Measurements from ENCODE around the gene EDN3.

EDN3 gene

DNA sequence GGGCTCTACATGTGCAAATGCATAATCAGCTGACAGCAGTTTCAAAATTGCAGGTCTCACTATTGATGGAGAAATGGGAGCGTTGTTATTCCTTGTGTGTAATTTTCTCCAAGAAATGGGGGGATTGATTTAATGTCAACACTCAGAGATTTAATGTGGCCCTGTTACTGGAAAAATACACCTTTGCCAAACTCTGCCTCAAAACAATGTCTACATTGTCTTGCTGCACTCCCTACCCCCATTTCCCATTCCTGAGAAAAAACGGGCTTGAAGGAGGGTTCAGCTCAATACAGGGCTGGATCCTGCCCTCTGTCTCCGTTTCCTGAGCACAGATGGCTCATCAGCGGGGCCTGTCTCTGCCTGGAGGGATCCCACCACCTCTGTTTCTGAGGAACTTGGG is 18.4 kb downstream of the EDN3 start:
- TF ChIP-seq PPARA (CRISPR knock-in tag; IDR thresholded peaks at IDR 0.05; ENCODE audit: borderline replicate concordance) (no peak), ZNF8 (CRISPR knock-in tag; IDR thresholded peaks at IDR 0.05) (no peak), OSR1 (CRISPR knock-in tag; IDR thresholded peaks at IDR 0.05) (no peak), ZC3H10 (CRISPR knock-in tag; IDR thresholded peaks at IDR 0.05) (no peak), TCF4 (CRISPR knock-in tag; IDR thresholded peaks at IDR 0.05; ENCODE audit: borderline replicate concordance) (no peak), ZNF565 (CRISPR knock-in tag; conservative IDR thresholded peaks at IDR 0.05; ENCODE audit: low read depth) (no peak), ZNF70 (CRISPR knock-in tag; IDR thresholded peaks at IDR 0.05) (no peak), ZFP30 (CRISPR knock-in tag; IDR thresholded peaks at IDR 0.05) (no peak), CSDC2 (CRISPR knock-in tag; IDR thresholded peaks at IDR 0.05) (no peak), GLIS3 (CRISPR knock-in tag; IDR thresholded peaks at IDR 0.05) (no peak), SNAI2 (CRISPR knock-in tag; IDR thresholded peaks at IDR 0.05) (no peak)
- TF ChIP-seq, protein P1, sequence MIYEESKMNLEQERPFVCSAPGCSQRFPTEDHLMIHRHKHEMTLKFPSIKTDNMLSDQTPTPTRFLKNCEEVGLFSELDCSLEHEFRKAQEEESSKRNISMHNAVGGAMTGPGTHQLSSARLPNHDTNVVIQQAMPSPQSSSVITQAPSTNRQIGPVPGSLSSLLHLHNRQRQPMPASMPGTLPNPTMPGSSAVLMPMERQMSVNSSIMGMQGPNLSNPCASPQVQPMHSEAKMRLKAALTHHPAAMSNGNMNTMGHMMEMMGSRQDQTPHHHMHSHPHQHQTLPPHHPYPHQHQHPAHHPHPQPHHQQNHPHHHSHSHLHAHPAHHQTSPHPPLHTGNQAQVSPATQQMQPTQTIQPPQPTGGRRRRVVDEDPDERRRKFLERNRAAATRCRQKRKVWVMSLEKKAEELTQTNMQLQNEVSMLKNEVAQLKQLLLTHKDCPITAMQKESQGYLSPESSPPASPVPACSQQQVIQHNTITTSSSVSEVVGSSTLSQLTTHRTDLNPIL (CRISPR knock-in tag; IDR thresholded peaks at IDR 0.05; ENCODE audit: low read depth), result no peak
- TF ChIP-seq, protein P2, sequence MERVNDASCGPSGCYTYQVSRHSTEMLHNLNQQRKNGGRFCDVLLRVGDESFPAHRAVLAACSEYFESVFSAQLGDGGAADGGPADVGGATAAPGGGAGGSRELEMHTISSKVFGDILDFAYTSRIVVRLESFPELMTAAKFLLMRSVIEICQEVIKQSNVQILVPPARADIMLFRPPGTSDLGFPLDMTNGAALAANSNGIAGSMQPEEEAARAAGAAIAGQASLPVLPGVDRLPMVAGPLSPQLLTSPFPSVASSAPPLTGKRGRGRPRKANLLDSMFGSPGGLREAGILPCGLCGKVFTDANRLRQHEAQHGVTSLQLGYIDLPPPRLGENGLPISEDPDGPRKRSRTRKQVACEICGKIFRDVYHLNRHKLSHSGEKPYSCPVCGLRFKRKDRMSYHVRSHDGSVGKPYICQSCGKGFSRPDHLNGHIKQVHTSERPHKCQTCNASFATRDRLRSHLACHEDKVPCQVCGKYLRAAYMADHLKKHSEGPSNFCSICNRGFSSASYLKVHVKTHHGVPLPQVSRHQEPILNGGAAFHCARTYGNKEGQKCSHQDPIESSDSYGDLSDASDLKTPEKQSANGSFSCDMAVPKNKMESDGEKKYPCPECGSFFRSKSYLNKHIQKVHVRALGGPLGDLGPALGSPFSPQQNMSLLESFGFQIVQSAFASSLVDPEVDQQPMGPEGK (CRISPR knock-in tag; IDR thresholded peaks at IDR 0.05; ENCODE audit: borderline replicate concordance), result no peak
- TF ChIP-seq, protein P3, sequence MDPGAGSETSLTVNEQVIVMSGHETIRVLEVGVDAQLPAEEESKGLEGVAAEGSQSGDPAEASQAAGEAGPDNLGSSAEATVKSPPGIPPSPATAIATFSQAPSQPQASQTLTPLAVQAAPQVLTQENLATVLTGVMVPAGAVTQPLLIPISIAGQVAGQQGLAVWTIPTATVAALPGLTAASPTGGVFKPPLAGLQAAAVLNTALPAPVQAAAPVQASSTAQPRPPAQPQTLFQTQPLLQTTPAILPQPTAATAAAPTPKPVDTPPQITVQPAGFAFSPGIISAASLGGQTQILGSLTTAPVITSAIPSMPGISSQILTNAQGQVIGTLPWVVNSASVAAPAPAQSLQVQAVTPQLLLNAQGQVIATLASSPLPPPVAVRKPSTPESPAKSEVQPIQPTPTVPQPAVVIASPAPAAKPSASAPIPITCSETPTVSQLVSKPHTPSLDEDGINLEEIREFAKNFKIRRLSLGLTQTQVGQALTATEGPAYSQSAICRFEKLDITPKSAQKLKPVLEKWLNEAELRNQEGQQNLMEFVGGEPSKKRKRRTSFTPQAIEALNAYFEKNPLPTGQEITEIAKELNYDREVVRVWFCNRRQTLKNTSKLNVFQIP (CRISPR knock-in tag; IDR thresholded peaks at IDR 0.05; ENCODE audit: borderline replicate concordance, low read depth), result no peak

DNA sequence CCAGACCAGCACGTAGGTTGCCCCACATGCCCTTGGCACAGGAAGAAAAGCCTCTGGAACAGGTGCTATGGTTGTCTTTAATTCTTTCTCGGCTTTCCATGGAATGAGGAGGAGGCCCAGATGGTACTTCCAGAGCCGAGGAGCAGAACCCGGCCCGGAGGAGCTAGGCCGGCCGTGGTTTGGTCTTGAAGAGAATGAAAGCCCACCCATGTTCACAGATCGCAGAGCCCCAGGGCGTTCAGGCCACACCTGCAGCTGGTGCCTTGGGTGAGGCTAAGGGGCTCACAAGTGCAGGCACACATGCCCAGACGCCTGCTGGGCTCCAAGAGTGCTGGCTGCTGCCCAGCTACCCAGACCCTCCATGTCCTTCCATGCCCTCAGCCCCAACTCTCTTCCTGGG is 20.0 kb downstream of the EDN3 start:
- no peak for ATAC-seq
- no peak for TF ChIP-seq ARNTL (CRISPR knock-in tag; IDR thresholded peaks at IDR 0.05; ENCODE audit: borderline replicate concordance, low read depth)
- TF ChIP-seq OSR1 (CRISPR knock-in tag; IDR thresholded peaks at IDR 0.05), result no peak
- TF ChIP-seq, protein P4, sequence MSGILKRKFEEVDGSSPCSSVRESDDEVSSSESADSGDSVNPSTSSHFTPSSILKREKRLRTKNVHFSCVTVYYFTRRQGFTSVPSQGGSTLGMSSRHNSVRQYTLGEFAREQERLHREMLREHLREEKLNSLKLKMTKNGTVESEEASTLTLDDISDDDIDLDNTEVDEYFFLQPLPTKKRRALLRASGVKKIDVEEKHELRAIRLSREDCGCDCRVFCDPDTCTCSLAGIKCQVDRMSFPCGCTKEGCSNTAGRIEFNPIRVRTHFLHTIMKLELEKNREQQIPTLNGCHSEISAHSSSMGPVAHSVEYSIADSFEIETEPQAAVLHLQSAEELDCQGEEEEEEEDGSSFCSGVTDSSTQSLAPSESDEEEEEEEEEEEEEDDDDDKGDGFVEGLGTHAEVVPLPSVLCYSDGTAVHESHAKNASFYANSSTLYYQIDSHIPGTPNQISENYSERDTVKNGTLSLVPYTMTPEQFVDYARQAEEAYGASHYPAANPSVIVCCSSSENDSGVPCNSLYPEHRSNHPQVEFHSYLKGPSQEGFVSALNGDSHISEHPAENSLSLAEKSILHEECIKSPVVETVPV (CRISPR knock-in tag; IDR thresholded peaks at IDR 0.05), result no peak
- TF ChIP-seq CSDC2 (CRISPR knock-in tag; IDR thresholded peaks at IDR 0.05), result no peak
- TF ChIP-seq ZC3H10 (CRISPR knock-in tag; IDR thresholded peaks at IDR 0.05), result no peak
- no peak for TF ChIP-seq ZFP3 (CRISPR knock-in tag; IDR thresholded peaks at IDR 0.05)
- TF ChIP-seq ZNF8 (CRISPR knock-in tag; IDR thresholded peaks at IDR 0.05), result no peak
- TF ChIP-seq, protein P5, sequence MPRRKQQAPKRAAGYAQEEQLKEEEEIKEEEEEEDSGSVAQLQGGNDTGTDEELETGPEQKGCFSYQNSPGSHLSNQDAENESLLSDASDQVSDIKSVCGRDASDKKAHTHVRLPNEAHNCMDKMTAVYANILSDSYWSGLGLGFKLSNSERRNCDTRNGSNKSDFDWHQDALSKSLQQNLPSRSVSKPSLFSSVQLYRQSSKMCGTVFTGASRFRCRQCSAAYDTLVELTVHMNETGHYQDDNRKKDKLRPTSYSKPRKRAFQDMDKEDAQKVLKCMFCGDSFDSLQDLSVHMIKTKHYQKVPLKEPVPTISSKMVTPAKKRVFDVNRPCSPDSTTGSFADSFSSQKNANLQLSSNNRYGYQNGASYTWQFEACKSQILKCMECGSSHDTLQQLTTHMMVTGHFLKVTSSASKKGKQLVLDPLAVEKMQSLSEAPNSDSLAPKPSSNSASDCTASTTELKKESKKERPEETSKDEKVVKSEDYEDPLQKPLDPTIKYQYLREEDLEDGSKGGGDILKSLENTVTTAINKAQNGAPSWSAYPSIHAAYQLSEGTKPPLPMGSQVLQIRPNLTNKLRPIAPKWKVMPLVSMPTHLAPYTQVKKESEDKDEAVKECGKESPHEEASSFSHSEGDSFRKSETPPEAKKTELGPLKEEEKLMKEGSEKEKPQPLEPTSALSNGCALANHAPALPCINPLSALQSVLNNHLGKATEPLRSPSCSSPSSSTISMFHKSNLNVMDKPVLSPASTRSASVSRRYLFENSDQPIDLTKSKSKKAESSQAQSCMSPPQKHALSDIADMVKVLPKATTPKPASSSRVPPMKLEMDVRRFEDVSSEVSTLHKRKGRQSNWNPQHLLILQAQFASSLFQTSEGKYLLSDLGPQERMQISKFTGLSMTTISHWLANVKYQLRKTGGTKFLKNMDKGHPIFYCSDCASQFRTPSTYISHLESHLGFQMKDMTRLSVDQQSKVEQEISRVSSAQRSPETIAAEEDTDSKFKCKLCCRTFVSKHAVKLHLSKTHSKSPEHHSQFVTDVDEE (CRISPR knock-in tag; IDR thresholded peaks at IDR 0.05), result no peak
- no peak for TF ChIP-seq GLIS3 (CRISPR knock-in tag; IDR thresholded peaks at IDR 0.05)
- no peak for TF ChIP-seq ESRRG (CRISPR knock-in tag; IDR thresholded peaks at IDR 0.05)
- TF ChIP-seq BACH2 (CRISPR knock-in tag; IDR thresholded peaks at IDR 0.05; ENCODE audit: borderline replicate concordance), result no peak
- TF ChIP-seq TOX (CRISPR knock-in tag; IDR thresholded peaks at IDR 0.05; ENCODE audit: borderline replicate concordance), result no peak
- TF ChIP-seq RARB (CRISPR knock-in tag; IDR thresholded peaks at IDR 0.05), result no peak
- no peak for TF ChIP-seq PPARA (CRISPR knock-in tag; IDR thresholded peaks at IDR 0.05; ENCODE audit: borderline replicate concordance)

More for the DNA sequence above, 18.4 kb downstream of the EDN3 start:
- ATAC-seq, result no peak

All from SK-N-SH treated with all-trans-retinoic acid at 6 μM for 48 hours (cell line).